Kidney glomerular epithelial cell (primary cell): ENCODE data around the gene REM2.
"Not testable (repeated sequence)": the region's sequence is repeated elsewhere in the genome, so short reads cannot be mapped to it uniquely, and the experiment has no call there.

Source experiments
- DNase-seq: peaks from one replicate; lab custom pipeline; 2025; lab: John Stamatoyannopoulos, UW

Gene REM2

DNA sequence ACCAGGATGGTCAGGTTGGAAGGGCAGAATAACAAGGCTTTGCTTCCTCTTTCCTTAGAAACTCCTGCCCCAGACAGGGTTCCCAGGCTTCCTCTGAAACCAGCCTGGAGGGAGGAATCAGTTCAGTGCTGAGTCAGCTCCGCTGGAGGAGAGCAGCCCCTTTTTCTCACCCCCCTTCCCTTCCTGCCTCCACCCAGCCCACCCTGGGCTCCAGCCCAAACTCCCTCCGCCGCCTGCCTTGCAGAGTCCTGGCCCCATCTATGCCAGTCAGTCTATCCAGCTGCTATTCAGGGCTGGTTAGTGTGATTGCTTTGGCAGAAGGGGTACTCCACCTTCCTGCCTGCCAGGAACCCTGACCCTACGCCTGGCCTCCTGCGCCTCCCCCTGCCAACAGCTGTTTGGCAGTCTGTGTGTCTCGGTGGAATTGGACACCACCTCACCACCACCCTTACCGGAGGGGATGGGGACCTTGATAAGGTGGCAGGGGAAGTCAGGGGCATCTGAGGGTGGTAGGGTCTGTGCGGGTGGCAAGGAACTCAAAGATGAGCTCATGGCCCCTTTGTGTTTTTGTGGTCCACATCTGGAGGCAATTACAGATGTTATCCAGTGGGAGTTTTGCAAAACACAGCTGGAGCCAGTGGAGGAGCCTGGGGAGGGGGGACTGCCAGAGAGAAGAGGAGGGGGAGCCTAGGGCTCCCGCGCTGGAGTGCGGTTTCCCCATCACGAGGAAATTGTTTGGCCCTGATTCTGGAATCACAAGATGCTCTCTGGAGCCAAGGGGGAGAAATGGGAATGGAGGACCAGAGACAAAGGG, 34.5 kb upstream of the REM2 start:
- no peak for DNase-seq

GRCh38 chr14:22849212-22849819, 33.7 kb upstream of the REM2 start:
- no peak for DNase-seq

- no peak for DNase-seq
Measured at GRCh38 chr14:22850944-22851764, 31.9 kb upstream of the REM2 start.

DNA sequence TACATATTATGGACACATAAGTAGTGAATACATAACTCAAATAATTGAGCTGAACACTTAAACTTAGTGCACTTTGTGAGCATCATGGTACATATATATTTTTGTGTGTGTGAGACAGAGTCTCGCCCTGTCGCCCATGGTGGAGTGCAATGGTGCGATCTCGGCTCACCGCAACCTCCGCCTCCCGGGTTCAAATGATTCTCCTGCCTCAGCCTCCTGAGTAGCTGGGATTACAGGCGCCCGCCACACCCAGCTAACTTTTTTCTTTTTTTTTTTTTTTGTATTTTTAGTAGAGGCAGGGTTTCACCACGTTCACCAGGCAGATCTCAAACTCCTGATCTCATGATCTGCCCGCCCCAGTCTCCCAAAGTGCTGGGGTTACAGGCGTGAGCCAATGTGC, 30.8 kb upstream of the REM2 start:
- not testable (repeated sequence) for DNase-seq

DNA sequence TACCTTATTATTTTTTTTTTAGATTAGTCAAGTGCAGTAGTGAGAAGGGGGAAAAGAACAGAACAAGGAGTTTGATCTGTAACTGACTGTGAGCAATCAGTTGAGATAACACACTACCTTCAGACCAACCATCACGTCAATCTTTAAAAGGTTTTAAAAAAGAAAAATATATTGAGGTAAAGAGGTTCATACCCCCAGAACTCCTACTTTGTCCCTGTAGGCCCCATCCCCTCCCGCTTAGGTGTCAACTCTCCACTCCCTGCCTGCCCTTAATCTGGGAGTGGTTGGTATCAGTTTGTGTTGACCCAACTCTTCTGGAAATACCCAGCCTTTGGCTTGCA, 30.5 kb upstream of the REM2 start:
- no peak for DNase-seq

GRCh38 chr14:22852940-22853767, 29.9 kb upstream of the REM2 start:
- peak; percentile 77 for DNase-seq

DNA sequence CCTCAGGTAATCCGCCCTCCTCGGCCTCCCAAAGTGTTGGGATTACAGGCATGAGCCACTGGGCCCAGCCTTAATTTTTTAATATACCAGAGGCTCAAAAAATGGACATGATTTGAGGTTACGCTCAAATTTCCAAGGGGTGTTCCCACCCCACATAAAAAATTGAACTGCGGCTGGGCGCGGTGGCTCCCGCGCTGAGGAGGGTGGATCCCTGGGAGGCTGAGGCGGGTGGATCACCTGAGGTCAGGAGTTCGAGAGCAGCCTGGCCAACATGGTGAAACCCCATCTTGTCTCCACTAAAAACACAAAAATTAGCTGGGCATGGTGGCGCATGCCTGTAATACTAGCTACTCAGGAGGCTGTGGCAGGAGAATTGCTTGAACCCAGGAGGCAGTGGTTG, 28.7 kb upstream of the REM2 start:
- not testable (repeated sequence) for DNase-seq

- DNase-seq, result no peak
Measured at GRCh38 chr14:22854963-22855724, 27.9 kb upstream of the REM2 start.

DNA sequence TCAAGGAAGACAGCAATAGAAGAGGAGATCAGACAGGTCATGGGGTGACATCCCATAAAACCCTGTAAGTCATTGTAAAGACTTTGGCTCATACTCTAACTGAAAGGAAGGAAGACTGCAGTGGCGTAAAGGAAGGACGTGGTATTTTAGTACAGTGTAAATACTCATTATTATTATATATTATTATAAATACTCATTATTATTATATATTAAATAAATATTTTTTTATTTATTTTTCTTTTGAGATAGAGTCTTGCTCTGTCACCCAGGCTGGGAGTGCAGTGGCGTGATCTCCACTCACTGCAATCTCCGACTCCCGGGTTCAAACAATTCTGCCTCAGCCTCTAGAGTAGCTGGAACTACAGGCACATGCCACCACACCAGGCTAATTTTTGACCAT, 26.6 kb upstream of the REM2 start:
- no peak for DNase-seq

- DNase-seq, result not testable (repeated sequence)
Measured at GRCh38 chr14:22860377-22860776, 22.6 kb upstream of the REM2 start.

GRCh38 chr14:22861651-22862050, 21.4 kb upstream of the REM2 start:
- DNase-seq, result no peak

GRCh38 chr14:22864979-22865378, 18.0 kb upstream of the REM2 start:
- no peak for DNase-seq

DNA sequence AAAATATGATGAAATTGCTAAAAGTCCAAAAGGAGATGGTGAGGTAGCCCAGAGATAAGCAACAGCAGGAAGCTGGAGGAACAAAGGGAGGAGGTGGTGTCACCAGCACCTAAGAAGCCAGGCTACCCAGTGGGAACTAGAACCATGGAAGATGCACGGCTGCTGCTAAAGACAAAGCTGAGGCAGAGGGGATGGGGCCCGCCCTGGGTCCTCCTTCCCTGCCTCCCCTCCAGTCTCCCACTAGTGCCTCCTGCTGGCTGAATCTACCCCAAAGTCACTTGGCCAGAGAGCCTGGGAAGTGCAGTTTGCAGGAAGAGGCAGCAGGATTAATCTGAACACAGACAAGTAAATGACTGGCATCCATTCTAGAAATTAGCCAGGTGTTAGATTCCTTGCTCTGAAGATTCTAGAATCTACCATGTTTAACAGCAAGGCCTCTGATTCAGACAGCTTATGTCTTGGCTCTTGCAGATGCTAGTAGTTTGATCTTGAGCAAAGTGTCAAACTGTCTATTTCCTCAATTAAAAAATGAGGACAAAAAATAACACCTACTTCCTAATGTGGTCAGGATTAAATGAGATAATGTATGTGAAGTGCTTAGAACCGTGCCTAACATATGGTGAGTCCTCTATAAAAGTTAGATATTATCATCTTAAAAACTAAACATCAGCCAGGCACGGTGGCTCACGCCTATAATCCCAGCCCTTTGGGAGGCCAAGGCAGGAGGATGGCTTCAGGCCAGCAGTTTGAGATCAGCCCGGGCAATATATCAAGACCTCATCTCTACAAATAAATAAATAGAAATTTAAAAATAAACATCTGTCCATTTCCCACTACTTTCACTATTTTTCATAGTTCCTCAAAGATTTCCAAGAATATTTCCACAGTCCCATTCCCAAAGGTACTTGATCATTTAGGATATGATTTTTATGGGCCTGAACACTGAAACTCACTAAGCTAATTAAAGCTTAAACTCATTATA, 17.3 kb upstream of the REM2 start:
- DNase-seq, result no peak

GRCh38 chr14:22866874-22867273, 16.1 kb upstream of the REM2 start:
- no peak for DNase-seq

- no peak for DNase-seq
Measured at GRCh38 chr14:22870811-22871223, 12.2 kb upstream of the REM2 start.

DNA sequence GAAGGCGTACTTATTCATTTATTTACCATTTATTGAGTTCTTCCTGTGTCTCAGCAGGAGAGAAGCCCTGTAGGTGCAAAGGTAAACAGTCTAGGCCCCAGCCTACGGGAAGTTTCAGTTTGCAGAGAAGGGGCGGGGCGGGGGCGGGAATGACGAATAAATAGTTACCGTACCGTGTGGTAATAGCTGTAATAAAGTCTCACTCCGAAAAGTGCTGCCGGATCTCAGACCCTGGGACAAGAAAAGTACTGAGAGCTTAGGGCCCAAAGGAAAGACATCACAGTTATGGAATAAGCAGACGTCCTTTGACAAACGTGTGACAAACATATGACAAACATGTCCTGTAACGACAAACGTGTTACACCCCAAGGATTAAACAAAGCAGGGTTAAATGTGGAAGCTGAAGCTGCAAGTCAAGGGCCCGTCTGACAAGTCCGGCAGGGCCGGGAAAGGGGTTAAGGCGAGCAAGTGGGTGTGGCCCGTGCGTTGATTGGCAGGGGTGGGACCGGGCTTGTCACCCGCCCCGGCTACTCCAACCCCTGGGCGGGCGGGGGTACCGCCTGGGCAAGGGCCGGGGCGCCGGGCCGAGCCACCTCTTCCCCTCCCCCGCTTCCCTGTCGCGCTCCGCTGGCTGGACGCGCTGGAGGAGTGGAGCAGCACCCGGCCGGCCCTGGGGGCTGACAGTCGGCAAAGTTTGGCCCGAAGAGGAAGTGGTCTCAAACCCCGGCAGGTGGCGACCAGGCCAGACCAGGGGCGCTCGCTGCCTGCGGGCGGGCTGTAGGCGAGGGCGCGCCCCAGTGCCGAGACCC, 11.6 kb upstream of the REM2 start, which contains the start of gene LRP10:
TSS of gene LRP10 (plus strand) at position 517 of the 809 bp plus-strand sequence. CDS start 564 bp downstream, outside the sequence.
- peak; percentile 87 for DNase-seq

GRCh38 chr14:22872033-22872832, 10.8 kb upstream of the REM2 start:
- peak; percentile 89 for DNase-seq
